Stimulated activated memory B cell treated with anti-CD40 and anti-IgM and Interleukin-4, amounts not matched to agents 10 μg/mL and 1 μg/mL and 100 μg/mL, for 72 hours (primary cell): Measurements from ENCODE around the gene PRXL2C.
"Not testable (repeated sequence)": the region's sequence is repeated elsewhere in the genome, so short reads cannot be mapped to it uniquely, and the experiment has no call there.

Experiments used
- ATAC-seq: fragments of 150-1000 bp; cut with Tn5 transposase; 2 replicates; pipeline ENCODE4 v1.10.0; 2021
- H3K27ac Mint-ChIP-seq: one replicate; pipeline ENCODE4 v1.8.0; 2022; ENCODE audit warnings: mild to moderate bottlenecking, mixed read lengths
- H3K27me3 Mint-ChIP-seq: one replicate; pipeline ENCODE4 v1.8.0; 2022; ENCODE audit warnings: mixed read lengths
- H3K36me3 Mint-ChIP-seq: one replicate; pipeline ENCODE4 v1.8.0; 2022; ENCODE audit warnings: mixed read lengths
- H3K4me1 Mint-ChIP-seq: one replicate; pipeline ENCODE4 v1.8.0; 2022; ENCODE audit warnings: mixed read lengths
- H3K4me3 Mint-ChIP-seq: one replicate; pipeline ENCODE4 v1.8.0; 2022; ENCODE audit warnings: mild to moderate bottlenecking, moderate library complexity, mixed read lengths
- H3K9me3 Mint-ChIP-seq: one replicate; pipeline ENCODE4 v1.8.0; 2022; ENCODE audit warnings: mixed read lengths

Gene PRXL2C

DNA sequence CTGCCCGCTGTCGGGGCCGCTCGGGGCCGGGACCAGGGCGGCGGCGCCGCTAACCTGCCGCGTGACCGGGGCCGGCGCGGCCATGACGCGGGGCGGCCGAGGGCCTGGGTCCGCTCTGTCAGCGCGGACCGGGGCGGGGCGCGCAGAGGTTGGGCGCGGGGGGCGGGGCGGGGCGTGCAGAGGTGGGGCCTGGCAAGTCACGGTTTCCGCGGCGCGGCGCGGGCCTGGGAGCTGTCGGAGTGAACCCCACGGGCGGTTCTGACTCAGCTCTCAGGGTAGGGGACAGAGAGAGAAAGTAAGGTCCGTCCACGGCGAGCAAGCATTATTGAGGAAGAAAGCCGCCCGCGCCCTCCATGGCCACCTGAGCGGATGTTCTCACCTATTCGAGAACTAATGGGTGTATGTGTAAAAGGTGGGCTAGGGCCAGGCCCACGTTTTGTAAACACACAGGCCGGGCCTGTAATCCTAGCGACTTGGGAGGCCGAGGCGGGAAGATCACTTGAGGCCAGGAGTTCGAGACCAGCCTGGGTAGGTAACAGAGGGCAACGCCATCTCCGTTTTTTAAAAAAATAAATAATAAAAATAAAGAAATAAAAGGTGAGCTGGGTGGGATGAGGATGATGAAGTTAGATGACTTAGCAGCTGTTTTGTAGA, at the start of gene PRXL2C:
PRXL2C (minus strand) TSS at position 120 of the 654 bp plus-strand sequence; CDS start at position 84, 36 bp downstream.
- Mint-ChIP-seq H3K9me3 (no peaks in the 10 kb centered on the region), H3K27ac (peak within 1 kb of the TSS; percentile 92), H3K4me1 (peaks cover 34% of the 10 kb centered on the region), H3K36me3 (no peaks in the 10 kb centered on the region), H3K4me3 (peak within 1 kb of the TSS; percentile 95), H3K27me3 (no peaks in the 10 kb centered on the region)
- ATAC-seq: peak; percentile 93

GRCh38 chr9:96700721-96701375, 45.7 kb upstream of the PRXL2C start:
- Mint-ChIP-seq H3K36me3 (peaks cover 17% of the 10 kb centered on the region), H3K9me3 (peaks cover 15% of the 10 kb centered on the region)
- H3K27ac Mint-ChIP-seq, H3K27me3 Mint-ChIP-seq, ATAC-seq, H3K4me3 Mint-ChIP-seq, H3K4me1 Mint-ChIP-seq: not testable (repeated sequence)

DNA sequence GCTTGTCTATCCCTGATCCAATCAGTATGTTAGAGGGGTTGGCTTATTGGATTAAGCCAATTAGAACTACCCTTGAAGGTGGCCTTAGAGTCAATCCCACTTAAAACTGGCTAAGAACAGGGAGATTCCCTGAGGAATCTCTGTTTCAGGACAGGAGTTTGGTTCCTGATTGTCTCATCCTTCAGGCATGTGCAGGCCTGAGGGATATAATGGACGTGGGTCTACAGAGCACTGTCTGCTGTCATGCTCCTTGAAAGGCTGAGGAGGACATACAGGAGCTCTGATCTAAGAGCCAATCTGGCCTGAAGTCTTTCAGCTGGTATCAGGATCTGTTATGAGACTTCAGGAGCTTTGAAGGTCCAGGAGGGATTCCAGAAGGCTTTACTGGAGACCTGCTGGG, 36.2 kb upstream of the PRXL2C start:
- Mint-ChIP-seq H3K4me3 (no peak overlapping the region), H3K9me3 (peaks cover 8% of the 10 kb centered on the region), H3K4me1 (peaks cover 14% of the 10 kb centered on the region), H3K27me3 (no peaks in the 10 kb centered on the region), H3K27ac (no peak overlapping the region), H3K36me3 (peaks cover 11% of the 10 kb centered on the region)
- no peak for ATAC-seq

DNA sequence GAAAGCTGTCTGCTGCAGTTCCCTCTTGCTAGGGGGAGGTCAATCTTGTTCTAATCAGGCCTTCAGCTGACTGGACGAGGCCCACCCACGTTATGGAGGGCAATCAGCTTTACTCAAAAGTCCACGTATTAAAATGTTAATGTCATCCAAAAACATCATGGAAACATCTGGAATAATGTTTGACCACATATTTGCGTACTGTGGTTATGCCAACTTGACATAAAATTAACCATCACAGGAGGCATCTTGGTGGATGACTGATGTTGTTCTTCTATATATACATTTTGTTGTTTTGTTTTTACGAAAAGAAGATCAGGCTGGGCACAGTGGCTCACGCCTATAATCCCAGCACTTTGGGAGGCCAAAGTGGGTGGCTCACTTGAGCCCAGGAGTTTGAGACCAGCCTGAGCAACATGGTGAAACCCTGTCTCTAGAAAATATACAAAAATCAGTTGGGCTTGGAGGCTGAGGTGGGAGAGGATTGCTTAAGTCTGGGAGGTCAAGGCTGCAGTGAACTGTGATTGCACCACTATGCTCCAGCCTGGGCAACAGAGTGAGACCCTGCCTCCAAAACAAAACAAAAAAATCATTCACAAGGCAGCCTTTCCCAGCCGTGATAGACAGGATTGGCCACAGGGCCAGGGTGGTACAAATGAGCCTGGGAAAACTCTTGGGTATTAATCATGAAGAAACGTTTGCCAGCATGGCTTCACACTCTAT, 33.8 kb upstream of the PRXL2C start:
- H3K27ac Mint-ChIP-seq: no peak overlapping the region
- H3K4me1 Mint-ChIP-seq: peaks cover 14% of the 10 kb centered on the region
- H3K4me3 Mint-ChIP-seq: no peak overlapping the region
- peaks cover 8% of the 10 kb centered on the region for H3K9me3 Mint-ChIP-seq
- ATAC-seq: no peak
- H3K36me3 Mint-ChIP-seq: peaks cover 11% of the 10 kb centered on the region
- no peaks in the 10 kb centered on the region for H3K27me3 Mint-ChIP-seq

DNA sequence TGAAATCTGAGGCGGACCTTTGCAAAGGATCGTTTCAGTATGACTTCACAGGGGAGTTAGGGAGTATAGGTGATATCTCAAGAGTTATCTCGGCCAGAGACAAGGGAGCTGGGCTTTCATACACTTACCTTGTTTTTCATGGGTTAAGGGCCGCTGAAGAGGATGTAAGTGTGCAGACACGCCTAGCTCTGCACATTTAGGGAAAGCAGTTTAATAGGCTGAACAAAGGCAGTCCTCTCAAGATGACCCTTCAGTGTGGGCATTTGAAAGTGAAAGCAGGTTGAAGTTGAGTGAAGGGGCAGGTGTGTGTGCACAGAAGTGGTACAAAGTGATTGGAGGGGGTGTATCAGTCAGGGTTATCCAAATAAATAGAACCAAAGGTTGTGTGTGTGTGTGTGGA, 33.1 kb upstream of the PRXL2C start:
- ATAC-seq: no peak
- peaks cover 8% of the 10 kb centered on the region for H3K9me3 Mint-ChIP-seq
- H3K36me3 Mint-ChIP-seq: peaks cover 11% of the 10 kb centered on the region
- H3K4me1 Mint-ChIP-seq: peaks cover 14% of the 10 kb centered on the region
- H3K27me3 Mint-ChIP-seq: no peaks in the 10 kb centered on the region
- no peak overlapping the region for H3K27ac Mint-ChIP-seq
- no peak overlapping the region for H3K4me3 Mint-ChIP-seq

- ATAC-seq: peak; percentile 97
- H3K4me3 Mint-ChIP-seq: peak overlapping the region; percentile 90
- no peaks in the 10 kb centered on the region for H3K27me3 Mint-ChIP-seq
- peaks cover 8% of the 10 kb centered on the region for H3K9me3 Mint-ChIP-seq
- peaks cover 14% of the 10 kb centered on the region for H3K4me1 Mint-ChIP-seq
- H3K36me3 Mint-ChIP-seq: peaks cover 11% of the 10 kb centered on the region
- peak overlapping the region; percentile 80 for H3K27ac Mint-ChIP-seq
These were observed 31.7 kb upstream of the PRXL2C start for GRCh38 chr9:96686638-96687335.

GRCh38 chr9:96680812-96681499, 25.8 kb upstream of the PRXL2C start:
- no peak for ATAC-seq
- Mint-ChIP-seq H3K4me3 (no peak overlapping the region), H3K4me1 (no peaks in the 10 kb centered on the region), H3K9me3 (no peaks in the 10 kb centered on the region), H3K27me3 (no peaks in the 10 kb centered on the region), H3K36me3 (no peaks in the 10 kb centered on the region), H3K27ac (no peak overlapping the region)

DNA sequence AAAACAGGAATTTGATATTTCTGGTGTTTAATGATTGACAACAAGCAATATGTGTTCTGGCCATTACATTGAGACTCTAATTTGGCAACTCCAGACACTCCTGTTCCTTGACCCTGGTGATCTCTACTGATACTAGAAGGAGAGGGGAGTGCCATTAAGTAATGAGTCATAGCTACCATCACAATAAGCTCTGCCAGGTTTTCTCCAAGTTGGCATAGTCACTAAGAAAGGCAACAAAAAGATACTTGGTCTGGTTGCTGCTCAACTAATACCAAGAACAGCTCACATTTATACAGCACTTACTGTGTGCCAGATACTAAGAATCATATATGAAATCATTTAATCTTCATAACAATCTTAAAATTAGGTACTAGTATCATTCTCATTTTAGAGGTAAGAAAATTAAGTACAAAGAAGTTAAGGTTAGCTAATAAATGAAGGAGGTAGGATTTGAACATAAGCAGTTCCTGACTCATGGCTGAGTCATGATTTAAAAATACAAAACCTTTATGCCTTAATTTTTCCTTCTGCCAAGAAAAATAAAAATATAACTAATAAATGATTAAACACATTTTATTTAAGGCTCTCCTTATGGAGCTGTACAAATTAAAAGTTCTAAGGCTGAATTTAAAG, 19.9 kb upstream of the PRXL2C start:
- ATAC-seq: no peak
- H3K4me1 Mint-ChIP-seq: no peaks in the 10 kb centered on the region
- no peaks in the 10 kb centered on the region for H3K36me3 Mint-ChIP-seq
- H3K27me3 Mint-ChIP-seq: peaks cover 30% of the 10 kb centered on the region
- no peak overlapping the region for H3K4me3 Mint-ChIP-seq
- no peaks in the 10 kb centered on the region for H3K9me3 Mint-ChIP-seq
- no peak overlapping the region for H3K27ac Mint-ChIP-seq

DNA sequence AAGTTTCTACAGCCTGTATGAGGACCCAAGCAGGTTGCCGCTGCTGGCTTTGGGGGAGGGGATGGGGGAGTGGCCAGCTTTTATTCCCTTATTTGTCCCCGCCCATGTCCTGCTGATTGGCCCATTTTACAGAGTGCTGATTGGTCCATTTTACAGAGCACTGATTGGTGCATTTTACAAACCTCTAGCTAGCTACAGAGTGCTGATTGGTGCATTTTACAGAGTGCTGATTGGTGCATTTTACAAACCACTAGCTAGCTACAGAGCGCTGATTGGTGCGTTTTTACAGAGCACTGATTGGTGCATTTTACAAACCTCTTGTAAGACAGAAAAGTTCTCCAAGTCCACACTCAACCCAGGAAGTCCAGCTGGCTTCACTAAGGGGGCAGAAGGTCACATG, 18.7 kb upstream of the PRXL2C start:
- H3K27ac Mint-ChIP-seq, H3K4me1 Mint-ChIP-seq, ATAC-seq, H3K9me3 Mint-ChIP-seq, H3K4me3 Mint-ChIP-seq, H3K36me3 Mint-ChIP-seq: not testable (repeated sequence)
- peaks cover 30% of the 10 kb centered on the region for H3K27me3 Mint-ChIP-seq

DNA sequence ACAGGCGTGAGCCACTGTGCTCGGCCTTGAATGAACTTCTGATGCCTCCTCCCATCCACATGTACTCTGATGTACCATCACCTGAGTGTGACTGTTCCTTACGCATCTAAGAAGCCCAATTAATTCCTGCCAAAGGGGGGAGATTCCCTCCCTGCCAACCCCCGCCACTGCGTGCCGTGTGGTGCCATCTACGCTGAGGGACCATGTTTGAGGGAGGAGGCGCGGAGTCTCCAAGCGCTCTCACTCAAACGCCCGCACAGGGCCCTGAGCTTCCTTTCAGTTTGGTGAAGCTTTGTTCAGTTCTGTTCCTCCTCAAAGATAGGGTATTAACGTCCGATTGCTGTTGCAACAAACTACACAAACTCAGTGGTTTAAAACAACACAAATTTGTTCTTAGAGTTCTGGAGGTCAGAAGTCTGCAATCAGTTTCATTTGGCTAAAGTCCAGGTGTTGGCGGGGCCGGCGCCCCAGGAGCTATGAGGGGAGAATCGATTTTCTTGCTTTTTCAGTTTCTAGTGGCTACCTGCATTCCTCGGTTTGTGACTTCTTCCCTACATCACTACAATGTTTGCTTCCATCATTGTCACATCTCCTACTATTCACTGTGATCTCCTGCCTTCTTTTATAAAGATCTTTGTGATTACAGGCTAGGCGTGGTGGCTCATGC, 13.9 kb upstream of the PRXL2C start:
- Mint-ChIP-seq H3K27ac (no peak overlapping the region), H3K36me3 (no peaks in the 10 kb centered on the region), H3K4me3 (no peak overlapping the region), H3K27me3 (peaks cover 15% of the 10 kb centered on the region), H3K4me1 (no peaks in the 10 kb centered on the region), H3K9me3 (no peaks in the 10 kb centered on the region)
- peak; percentile 12 for ATAC-seq

DNA sequence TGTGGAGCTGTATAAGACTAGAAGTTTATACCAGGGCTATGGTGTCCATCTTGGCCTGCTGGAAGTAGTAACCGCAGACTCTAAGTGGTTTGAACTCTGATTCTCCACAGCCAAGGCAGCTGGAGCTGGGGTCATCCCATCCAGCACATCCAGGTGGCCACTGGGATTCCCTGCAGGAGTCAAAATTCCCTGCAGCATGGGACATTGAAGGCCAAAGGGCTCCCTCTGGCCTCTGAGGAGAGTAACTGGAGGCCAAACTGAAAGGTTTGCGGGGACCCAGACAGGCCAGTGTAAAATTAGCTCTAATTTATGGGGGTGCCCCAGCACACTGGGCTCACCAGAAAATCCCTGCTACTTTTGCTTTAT, 12.2 kb upstream of the PRXL2C start:
- Mint-ChIP-seq H3K27me3 (peaks cover 9% of the 10 kb centered on the region), H3K4me1 (no peaks in the 10 kb centered on the region), H3K9me3 (no peaks in the 10 kb centered on the region), H3K27ac (no peak overlapping the region), H3K4me3 (no peak overlapping the region), H3K36me3 (no peaks in the 10 kb centered on the region)
- no peak for ATAC-seq

DNA sequence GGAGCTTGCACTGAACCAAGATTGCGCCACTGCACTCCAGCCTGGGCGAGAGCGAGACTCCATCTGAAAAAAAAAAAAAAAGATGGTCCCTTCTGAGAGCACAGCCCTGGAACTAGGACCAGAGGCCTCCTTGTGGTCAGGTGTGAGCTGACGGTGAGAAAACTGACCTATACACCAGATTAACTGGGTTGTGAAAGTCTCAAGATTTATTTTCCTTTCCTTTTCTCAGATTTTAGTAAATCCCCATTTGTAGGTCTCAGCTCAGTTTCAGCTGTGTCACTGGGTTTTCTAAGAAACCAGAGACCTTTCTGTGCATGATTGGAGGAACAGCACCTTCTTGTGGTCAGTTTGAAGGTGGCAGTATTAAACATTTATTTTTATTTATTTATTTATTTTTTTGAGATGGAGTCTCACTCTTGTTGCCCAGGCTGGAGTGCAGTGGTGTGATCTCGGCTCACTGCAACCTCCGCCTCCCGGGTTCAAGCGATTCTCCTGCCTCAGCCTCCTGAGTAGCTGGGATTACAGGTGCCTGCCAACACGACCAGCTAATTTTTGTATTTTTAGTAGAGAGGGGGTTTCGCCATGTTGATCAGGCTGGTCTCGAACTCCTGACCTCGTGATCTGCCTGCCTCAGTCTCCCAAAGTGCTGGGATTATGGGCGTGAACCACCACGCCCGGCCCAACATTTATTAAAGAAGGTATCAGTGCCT, 11.7 kb upstream of the PRXL2C start:
- H3K4me1 Mint-ChIP-seq, H3K4me3 Mint-ChIP-seq, H3K9me3 Mint-ChIP-seq, H3K27me3 Mint-ChIP-seq, H3K27ac Mint-ChIP-seq, H3K36me3 Mint-ChIP-seq: not testable (repeated sequence)
- ATAC-seq: peak; percentile 78

DNA sequence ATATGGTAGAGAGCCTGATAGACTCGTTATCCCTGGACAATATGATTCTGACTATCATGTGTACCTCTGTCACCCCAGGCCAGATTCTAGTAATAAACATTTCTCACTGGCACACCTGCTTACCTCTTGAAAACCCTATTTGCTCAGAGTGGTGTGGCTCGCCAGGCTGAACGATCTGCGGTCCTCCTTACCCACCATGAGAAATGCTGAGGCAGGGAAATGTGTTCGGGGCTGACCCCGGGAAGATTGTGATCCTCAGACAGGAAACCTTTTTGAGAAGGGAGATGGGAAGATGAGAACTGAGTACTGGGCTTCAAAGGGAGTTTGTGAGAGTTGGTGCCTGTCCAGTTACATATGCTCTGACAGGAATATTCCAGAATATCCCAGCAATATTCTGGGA, 10.7 kb upstream of the PRXL2C start:
- no peaks in the 10 kb centered on the region for H3K4me1 Mint-ChIP-seq
- H3K27me3 Mint-ChIP-seq: no peaks in the 10 kb centered on the region
- H3K27ac Mint-ChIP-seq: no peak overlapping the region
- ATAC-seq: no peak
- H3K9me3 Mint-ChIP-seq: no peaks in the 10 kb centered on the region
- no peaks in the 10 kb centered on the region for H3K36me3 Mint-ChIP-seq
- no peak overlapping the region for H3K4me3 Mint-ChIP-seq
